HepG2 (cell line): ENCODE measurements around the gene RCN1. TPM values are rescaled to one million over a fixed set of nuclear protein-coding genes. Genes with fewer than 3 reads are reported as not detected.

Experiments used
- ATAC-seq: fragments of 200-7000 bp; cut with Tn5 transposase; 3 replicates; pipeline ENCODE4 v1.9.1; 2020; ENCODE audit warnings: mild to moderate bottlenecking, moderate library complexity
- BruUV-seq: library from RNA; stranded (reverse); fragments of 400-500 nt; replicated peaks from 2 replicates; lab custom pipeline; 2021; lab: Mats Ljungman, UMichigan
- CTCF ChIA-PET: fragments of 300-600 bp; formaldehyde crosslinking; extraction: SDS; loops from one replicate; lab custom pipeline; 2021; ENCODE audit warnings: low total read pairs, inconsistent platforms, low intra/inter-chr PET ratio; lab: Yijun Ruan, JAX
- POLR2A ChIA-PET: fragments of 350-600 bp; sonication (Branson Sonifier 250); formaldehyde crosslinking; loops from one replicate; lab custom pipeline; 2020; ENCODE audit warnings: antibody characterized with exemption, inconsistent platforms; lab: Yijun Ruan, JAX
- DNase-seq: peaks from one replicate; pipeline ENCODE4 v3.0.0-alpha.2; 2015; ENCODE audit warnings: low spot score
- FAIRE-seq: peaks from 3 replicates; lab custom pipeline; 2011; peaks lifted over from hg19 to GRCh38; lab: Jason Lieb, UNC
- H2AFZ ChIP-seq: one replicate; pipeline ENCODE4 v1.6.1; 2011; ENCODE audit warnings: low read length, inconsistent platforms
- H3K27ac ChIP-seq: fragments of 300-600 bp; 3 replicates; pipeline ENCODE4 v1.8.0; 2011; ENCODE audit warnings: mixed run types, mild to moderate bottlenecking, mixed read lengths, low read length, inconsistent platforms; ENCODE audit not compliant: insufficient read depth; ENCODE audit errors: extremely low read length
- H3K27me3 ChIP-seq, 2 experiments: fragments of 200-600 bp in 1 of 2; 2 replicates in 1 of 2; 3 replicates in 1 of 2; pipeline versions ENCODE4 v1.6.0 to v1.8.0; 2011; ENCODE audit warnings: low read length in 2 of 2, mild to moderate bottlenecking in 2 of 2, moderate library complexity in 2 of 2, inconsistent platforms in 1 of 2; ENCODE audit not compliant: insufficient read depth in 2 of 2, control insufficient read depth in 1 of 2
- H3K36me3 ChIP-seq, 2 experiments: fragments of 200-600 bp in 1 of 2; replicated peaks in 1 of 2; 2 replicates in 1 of 2; 3 replicates in 1 of 2; pipeline versions ENCODE4 v1.5.1 to v1.8.0; 2011; ENCODE audit warnings: low read length in 2 of 2, inconsistent platforms in 1 of 2; ENCODE audit not compliant: insufficient read depth in 2 of 2, control insufficient read depth in 1 of 2
- H3K4me1 ChIP-seq: 2 replicates; pipeline ENCODE4 v1.5.1; 2012; ENCODE audit warnings: low read length, inconsistent platforms; ENCODE audit not compliant: insufficient read depth
- H3K4me2 ChIP-seq: 2 replicates; pipeline ENCODE4 v1.6.0; 2011; ENCODE audit warnings: low read depth, low read length, inconsistent platforms
- H3K4me3 ChIP-seq, 3 experiments: fragments of 200-600 bp in 1 of 3; sonication (generic), shearing (Covaris generic) in 1 of 3; replicated peaks in 1 of 3; 2 replicates each; pipeline ENCODE4 v1.5.1; 2011 to 2016; ENCODE audit warnings: low read length in 3 of 3, inconsistent platforms in 2 of 3, low read depth in 2 of 3, mild to moderate bottlenecking in 2 of 3, control low read depth in 1 of 3, mixed read lengths in 1 of 3; ENCODE audit not compliant: insufficient read depth in 1 of 3
- H3K79me2 ChIP-seq: one replicate; pipeline ENCODE4 v1.6.1; 2011; ENCODE audit warnings: low read length, inconsistent platforms; ENCODE audit not compliant: insufficient read depth
- H3K9ac ChIP-seq: 2 replicates; pipeline ENCODE4 v1.6.0; 2011; ENCODE audit warnings: mild to moderate bottlenecking, low read depth, low read length, inconsistent platforms; ENCODE audit not compliant: insufficient read depth
- H3K9me3 ChIP-seq: 2 replicates; pipeline ENCODE4 v1.5.1; 2012; ENCODE audit warnings: mild to moderate bottlenecking, low read length
- H4K20me1 ChIP-seq: 2 replicates; pipeline ENCODE4 v1.6.0; 2011; ENCODE audit warnings: inconsistent platforms, mild to moderate bottlenecking, low read length, moderate library complexity; ENCODE audit not compliant: insufficient read depth
- ARID3A ChIP-seq: IDR thresholded peaks from 2 replicates; pipeline ENCODE4 v1.6.1; 2012; ENCODE audit warnings: low read depth, low read length, improper control_type of control experiment
- CREB3 ChIP-seq: sonication (generic); formaldehyde crosslinking; IDR thresholded peaks from 2 replicates; pipeline ENCODE4 v1.5.0; 2020; ENCODE audit warnings: missing genetic modification reagents
- FOXA3 ChIP-seq: IDR thresholded peaks from 2 replicates; pipeline ENCODE4 v1.6.1; 2016; ENCODE audit warnings: missing genetic modification reagents, missing compliant biosample characterization
- HNF4A ChIP-seq: sonication (generic); formaldehyde crosslinking; IDR thresholded peaks from 2 replicates; pipeline ENCODE4 v1.4.0; 2020; ENCODE audit warnings: missing genetic modification reagents
- HOXA7 ChIP-seq: sonication (generic); formaldehyde crosslinking; IDR thresholded peaks from 2 replicates; pipeline ENCODE4 v1.8.1; 2022; ENCODE audit warnings: mild to moderate bottlenecking, missing genetic modification reagents, moderate library complexity
- KDM1A ChIP-seq: IDR thresholded peaks from 2 replicates; pipeline ENCODE4 v1.6.1; 2016; ENCODE audit warnings: missing compliant biosample characterization
- PREB ChIP-seq: sonication (generic); formaldehyde crosslinking; IDR thresholded peaks from 2 replicates; pipeline ENCODE4 v1.4.0; 2020; ENCODE audit warnings: missing genetic modification reagents
- RCOR2 ChIP-seq: IDR thresholded peaks from 2 replicates; pipeline ENCODE4 v1.6.1; 2016; ENCODE audit warnings: missing biosample characterization, missing genetic modification reagents
- RFX1 ChIP-seq: fragments of 450-650 bp; IDR thresholded peaks from 2 replicates; pipeline ENCODE4 v1.6.1; 2017
- SKI ChIP-seq: fragments of 450-650 bp; IDR thresholded peaks from one replicate; pipeline ENCODE4 v1.6.1; 2018; ENCODE audit warnings: mild to moderate bottlenecking; ENCODE audit not compliant: partially characterized antibody
- SOX13 ChIP-seq, 3 experiments: fragments of 450-650 bp in 1 of 3; sonication (generic) in 1 of 3; formaldehyde crosslinking in 1 of 3; IDR thresholded peaks in 2 of 3; conservative IDR thresholded peaks in 1 of 3; 2 replicates each; pipeline versions ENCODE4 v1.5.0 to v1.6.1; 2016 to 2020; ENCODE audit warnings: antibody characterized with exemption in 1 of 3, mild to moderate bottlenecking in 1 of 3, missing compliant biosample characterization in 1 of 3, missing genetic modification reagents in 1 of 3, moderate library complexity in 1 of 3
- TEF ChIP-seq: sonication (generic); formaldehyde crosslinking; IDR thresholded peaks from 2 replicates; pipeline ENCODE4 v1.5.0; 2020; ENCODE audit warnings: missing genetic modification reagents
- TP53 ChIP-seq: sonication (generic); formaldehyde crosslinking; conservative IDR thresholded peaks from 2 replicates; pipeline ENCODE4 v1.4.0; 2020; ENCODE audit warnings: missing genetic modification reagents
- ZMYM3 ChIP-seq: sonication (generic); formaldehyde crosslinking; IDR thresholded peaks from 2 replicates; pipeline ENCODE4 v1.5.1; 2020; ENCODE audit warnings: mild to moderate bottlenecking, missing genetic modification reagents
- ZNF251 ChIP-seq: sonication (generic); formaldehyde crosslinking; IDR thresholded peaks from 2 replicates; pipeline ENCODE4 v1.9.0; 2021; ENCODE audit warnings: mild to moderate bottlenecking, missing genetic modification reagents
- ZNF331 ChIP-seq: sonication (generic); formaldehyde crosslinking; IDR thresholded peaks from 2 replicates; pipeline ENCODE4 v1.4.0; 2020; ENCODE audit warnings: missing genetic modification reagents
- ZNF605 ChIP-seq: sonication (generic); formaldehyde crosslinking; IDR thresholded peaks from 2 replicates; pipeline ENCODE4 v1.8.0; 2022; ENCODE audit warnings: mild to moderate bottlenecking, missing genetic modification reagents
- ZNF629 ChIP-seq: sonication (generic); formaldehyde crosslinking; conservative IDR thresholded peaks from 2 replicates; pipeline ENCODE4 v1.5.0; 2020; ENCODE audit warnings: missing genetic modification reagents
- ZNF772 ChIP-seq: sonication (generic); formaldehyde crosslinking; IDR thresholded peaks from 2 replicates; pipeline ENCODE4 v1.5.0; 2020; ENCODE audit warnings: mild to moderate bottlenecking, missing genetic modification reagents
- ZNF891 ChIP-seq: sonication (generic); formaldehyde crosslinking; IDR thresholded peaks from 2 replicates; pipeline ENCODE4 v1.5.0; 2020; ENCODE audit warnings: mild to moderate bottlenecking, missing genetic modification reagents
- WGBS: methylation state at CpG from one replicate; pipeline ENCODE4 v1.1.6; 2017; ENCODE audit warnings: low lambda C conversion rate; 5-methylcytosine and 5-hydroxymethylcytosine counted together
- in situ Hi-C: cut with HindIII; loops from 2 replicates; pipeline ENCODE4 v1.10.0; 2017; ENCODE audit warnings: low pct_unique_long_range_greater_than_20kb; ENCODE audit not compliant: extremely low pct_ligation_motif_present
- intact Hi-C: fragments of 100-400 bp; cut with micrococcal nuclease; formaldehyde crosslinking; loops from one replicate; pipeline ENCODE4 v1.10.0; 2022; ENCODE audit not compliant: unreplicated experiment
- polyA plus RNA-seq, 8 experiments: library from polyadenylated mRNA; depleted of rRNA in 3 of 8; stranded (reverse) in 7 of 8; unstranded in 1 of 8; fragments of >200 nt; fragmentation: Illumina TruSeq in 4 of 8; extraction: Trizol in 4 of 8; gene quantifications; 2 replicates each; pipeline versions ENCODE4 v1.2.1 to v1.2.3, GENCODE V29; 2011 to 2016; ENCODE audit warnings: low read depth in 4 of 8, missing spikeins in 1 of 8, mixed read lengths in 1 of 8; ENCODE audit not compliant: insufficient read depth in 1 of 8
- total RNA-seq, 5 experiments: library from RNA; depleted of rRNA; stranded (reverse); fragments of >200 nt; fragmentation: Illumina TruSeq; extraction: Trizol; gene quantifications; 2 replicates each; pipeline ENCODE4 v1.2.3, GENCODE V29; 2016; ENCODE audit warnings: low read depth in 1 of 5

RCN1 gene
- total and polyA plus RNA-seq, 2 of the 13 experiments (the other 11 are each of a cell fraction or from before 2014, with no cell fraction given), result 22.0 to 28.5 TPM

- no peaks in the 10 kb centered on the region; a peak in 2 of 5 replicates for H3K27me3 ChIP-seq
- FAIRE-seq (no peak), ATAC-seq (peak; percentile 44), DNase-seq (peak; percentile 17)
- POLR2A ChIA-PET, result no interaction called here
- H3K9me3 ChIP-seq, result no peaks in the 10 kb centered on the region
- intact Hi-C loops (loop anchor here (2.0 kb wide), 1 partner anchor 21 kb away; no protein-coding TSS in a partner anchor), in situ Hi-C loops (no loop called here)
- H3K4me2 ChIP-seq, result 0 out of 2 replicates have a peak overlapping the region, but pooled peaks have one; percentile 26
- H3K4me3 ChIP-seq, result no peak overlapping the region
- WGBS, result 39% methylated on average over 6 of the region's 6 CpGs
- H3K27ac ChIP-seq, result no peak overlapping the region
- CTCF ChIA-PET, result no interaction called here
- no TSS peak for BruUV-seq
- peaks cover 10% of the 10 kb centered on the region for H3K4me1 ChIP-seq
- no peak overlapping the region for H2AFZ ChIP-seq
- H3K9ac ChIP-seq, result no peak overlapping the region
- H4K20me1 ChIP-seq, result no peaks in the 10 kb centered on the region
- H3K36me3 ChIP-seq, result no peaks in the 10 kb centered on the region
- H3K79me2 ChIP-seq, result no peaks in the 10 kb centered on the region
- peak; percentile 74 for TF ChIP-seq HNF4A (CRISPR knock-in tag)
- peak; percentile 77; the same call in 1 of the 2 replicates for TF ChIP-seq KDM1A (CRISPR knock-in tag)
- no peak for TF ChIP-seq CREB3
- TF ChIP-seq ZNF629 (CRISPR knock-in tag), result peak; percentile 95
- no peak for TF ChIP-seq SOX13 (IDR thresholded peaks at IDR 0.05)
- 0 out of 4 replicates have a peak, but pooled peaks of 1 of the 2 experiments have one; percentile 4 for TF ChIP-seq SOX13 (CRISPR knock-in tag; conservative IDR thresholded peaks at IDR 0.05 in 1 of 2, IDR thresholded peaks at IDR 0.05 in 1 of 2)
- TF ChIP-seq RCOR2 (CRISPR knock-in tag), result peak; percentile 27; the same call in 1 of the 2 replicates
- no peak for TF ChIP-seq RFX1
- TF ChIP-seq ZNF772 (CRISPR knock-in tag), result no peak
- TF ChIP-seq ZNF891 (CRISPR knock-in tag), result no peak
- TF ChIP-seq HOXA7 (CRISPR knock-in tag), result no peak
- TF ChIP-seq ZNF605 (CRISPR knock-in tag), result 0 out of 2 replicates have a peak, but pooled peaks have one; percentile 22
- TF ChIP-seq ZMYM3 (CRISPR knock-in tag), result peak; percentile 63; the same call in 1 of the 2 replicates
- 0 out of 2 replicates have a peak, but pooled peaks have one; percentile 19 for TF ChIP-seq ARID3A
- no peak for TF ChIP-seq ZNF251
- TF ChIP-seq SKI, result no peak
- no peak for TF ChIP-seq ZNF331 (CRISPR knock-in tag)
- TF ChIP-seq TP53 (CRISPR knock-in tag), result no peak
- no peak for TF ChIP-seq PREB (CRISPR knock-in tag)
- TF ChIP-seq TEF (CRISPR knock-in tag), result peak; percentile 84; the same call in 1 of the 2 replicates
- TF ChIP-seq FOXA3, result peak; percentile 7; the same call in 1 of the 2 replicates
These were observed 51.1 kb downstream of the RCN1 start for GRCh38 chr11:32141745-32142546.
